Neural cell (in vitro differentiated cells): ENCODE data around the gene BSN. TPM values are rescaled to one million over a fixed set of nuclear protein-coding genes. Genes with fewer than 3 reads are reported as not detected.
"Not testable (repeated sequence)": the region's sequence is repeated elsewhere in the genome, so short reads cannot be mapped to it uniquely, and the experiment has no call there.

Source experiments
- H2AFZ ChIP-seq: fragments of 200-600, 300-800 bp; sonication (generic), shearing (Covaris generic); 2 replicates; pipeline ENCODE4 v1.6.0; 2014; ENCODE audit warnings: low read depth, mild to moderate bottlenecking, antibody characterized with exemption, low read length, moderate library complexity
- H3F3A ChIP-seq: fragments of 200-600 bp; shearing (Covaris generic); 2 replicates; pipeline ENCODE4 v1.6.1; 2016; ENCODE audit warnings: mild to moderate bottlenecking, moderate library complexity, mixed read lengths, antibody characterized with exemption, low read length; ENCODE audit not compliant: insufficient read depth, poor library complexity, severe bottlenecking
- H3K27ac ChIP-seq: fragments of 200-600, 300-800 bp; sonication (generic), shearing (Covaris generic); 2 replicates; pipeline ENCODE4 v1.5.1; 2014; ENCODE audit warnings: mild to moderate bottlenecking, low read length, moderate library complexity
- H3K27me3 ChIP-seq: fragments of 300-800, 200-600 bp; sonication (generic), shearing (Covaris generic); 2 replicates; pipeline ENCODE4 v1.6.0; 2014; ENCODE audit warnings: mild to moderate bottlenecking, low read depth, low read length, moderate library complexity; ENCODE audit not compliant: insufficient read depth
- H3K36me3 ChIP-seq: fragments of 300-800, 200-600 bp; sonication (generic), shearing (Covaris generic); 2 replicates; pipeline ENCODE4 v1.5.1; 2014; ENCODE audit warnings: mild to moderate bottlenecking, antibody characterized with exemption, low read length, moderate library complexity; ENCODE audit not compliant: insufficient read depth
- H3K4me2 ChIP-seq: fragments of 300-800, 200-600 bp; sonication (generic), shearing (Covaris generic); 2 replicates; pipeline ENCODE4 v1.6.0; 2014; ENCODE audit warnings: mild to moderate bottlenecking, low read length
- H3K4me3 ChIP-seq: fragments of 300-800, 200-600 bp; sonication (generic), shearing (Covaris generic); 2 replicates; pipeline ENCODE4 v1.5.1; 2014; ENCODE audit warnings: mild to moderate bottlenecking, low read length, moderate library complexity
- H3K79me2 ChIP-seq: fragments of 200-600 bp; shearing (Covaris generic); replicated peaks from 2 replicates; pipeline ENCODE4 v1.6.0; 2014; ENCODE audit warnings: mild to moderate bottlenecking, low read length, moderate library complexity; ENCODE audit not compliant: insufficient read depth
- H3K9ac ChIP-seq: fragments of 300-800, 200-600 bp; sonication (generic), shearing (Covaris generic); 2 replicates; pipeline ENCODE4 v1.6.1; 2016; ENCODE audit warnings: mild to moderate bottlenecking, low read length, mixed read lengths
- H3K9me2 ChIP-seq: fragments of 200-600 bp; shearing (Covaris generic); 2 replicates; pipeline ENCODE4 v1.6.1; 2016; ENCODE audit warnings: mild to moderate bottlenecking, low read length, mixed read lengths; ENCODE audit not compliant: insufficient read depth
- H3K9me3 ChIP-seq: fragments of 200-600, 300-800 bp; sonication (generic), shearing (Covaris generic); 2 replicates; pipeline ENCODE4 v1.6.1; 2016; ENCODE audit warnings: mild to moderate bottlenecking, mixed run types, low read length, moderate library complexity, mixed read lengths
- H4K20me1 ChIP-seq: fragments of 200-600 bp; shearing (Covaris generic); 2 replicates; pipeline ENCODE4 v1.6.1; 2016; ENCODE audit warnings: mild to moderate bottlenecking, mixed run types; ENCODE audit not compliant: insufficient read depth
- EP300 ChIP-seq: fragments of 450-650 bp; conservative IDR thresholded peaks from 2 replicates; pipeline ENCODE4 v1.6.1; 2014; ENCODE audit warnings: antibody characterized with exemption, mild to moderate bottlenecking, moderate library complexity; ENCODE audit not compliant: poor library complexity, severe bottlenecking
- EZH2 ChIP-seq: fragments of 200-600, 300-800 bp; shearing (Covaris generic), sonication (generic); IDR thresholded peaks from 2 replicates; pipeline ENCODE4 v1.6.1; 2014; ENCODE audit warnings: antibody characterized with exemption, low read length, borderline replicate concordance, mild to moderate bottlenecking; ENCODE audit not compliant: insufficient read depth, poor library complexity, severe bottlenecking
- MXI1 ChIP-seq: fragments of 450-650 bp; conservative IDR thresholded peaks from 2 replicates; pipeline ENCODE4 v1.6.1; 2014; ENCODE audit warnings: antibody characterized with exemption, mild to moderate bottlenecking; ENCODE audit not compliant: poor library complexity, severe bottlenecking
- POLR2AphosphoS5 ChIP-seq: IDR thresholded peaks from 2 replicates; pipeline ENCODE4 v1.6.1; 2012
- RAD21 ChIP-seq: fragments of 450-650 bp; conservative IDR thresholded peaks from 2 replicates; pipeline ENCODE4 v1.6.1; 2014; ENCODE audit warnings: antibody characterized with exemption, mild to moderate bottlenecking, moderate library complexity
- SMC3 ChIP-seq: fragments of 450-650 bp; conservative IDR thresholded peaks from 2 replicates; pipeline ENCODE4 v1.6.1; 2014; ENCODE audit warnings: antibody characterized with exemption, mild to moderate bottlenecking, moderate library complexity; ENCODE audit not compliant: poor library complexity
- TAF1 ChIP-seq: IDR thresholded peaks from 2 replicates; pipeline ENCODE4 v1.6.1; 2012; ENCODE audit warnings: low read depth
- polyA plus RNA-seq: library from polyadenylated mRNA; depleted of rRNA; stranded (reverse); fragments of >200 nt; gene quantifications from 2 replicates; pipeline ENCODE4 v1.2.3, GENCODE V29; 2014
- TF ChIP-seq, protein P1 (sequence below): IDR thresholded peaks from 2 replicates; pipeline ENCODE4 v1.6.1; 2012; ENCODE audit warnings: borderline replicate concordance
- TF ChIP-seq, protein P2 (sequence below): fragments of 450-650 bp; IDR thresholded peaks from 2 replicates; pipeline ENCODE4 v1.5.1; 2014; ENCODE audit warnings: antibody characterized with exemption, mild to moderate bottlenecking, moderate library complexity; ENCODE audit not compliant: poor library complexity, severe bottlenecking

The BSN gene
- polyA plus RNA-seq, 1 donor from 2014 or later, result 2.0 TPM

DNA sequence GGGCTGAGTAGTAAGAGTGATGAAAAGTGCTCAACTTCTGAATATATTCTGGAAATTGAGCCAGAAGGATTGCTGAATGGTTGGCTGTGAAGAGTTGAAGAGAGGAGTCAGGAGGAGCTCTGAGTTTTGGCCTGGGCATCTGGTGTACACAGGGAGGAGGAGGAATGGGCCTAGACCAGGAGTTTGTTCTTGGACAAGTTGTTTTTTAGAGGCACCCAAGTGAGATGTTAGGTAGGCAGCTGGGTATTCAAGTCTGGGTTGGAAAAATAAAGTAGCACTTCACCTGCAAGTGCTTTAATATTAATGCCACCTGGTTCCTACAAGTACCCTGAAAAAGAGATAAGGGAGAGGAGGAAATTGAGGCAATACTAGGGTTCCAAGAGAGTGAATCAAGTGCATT lies 14.7 kb downstream of the BSN start (continued):
- no peak for TF ChIP-seq EP300

DNA sequence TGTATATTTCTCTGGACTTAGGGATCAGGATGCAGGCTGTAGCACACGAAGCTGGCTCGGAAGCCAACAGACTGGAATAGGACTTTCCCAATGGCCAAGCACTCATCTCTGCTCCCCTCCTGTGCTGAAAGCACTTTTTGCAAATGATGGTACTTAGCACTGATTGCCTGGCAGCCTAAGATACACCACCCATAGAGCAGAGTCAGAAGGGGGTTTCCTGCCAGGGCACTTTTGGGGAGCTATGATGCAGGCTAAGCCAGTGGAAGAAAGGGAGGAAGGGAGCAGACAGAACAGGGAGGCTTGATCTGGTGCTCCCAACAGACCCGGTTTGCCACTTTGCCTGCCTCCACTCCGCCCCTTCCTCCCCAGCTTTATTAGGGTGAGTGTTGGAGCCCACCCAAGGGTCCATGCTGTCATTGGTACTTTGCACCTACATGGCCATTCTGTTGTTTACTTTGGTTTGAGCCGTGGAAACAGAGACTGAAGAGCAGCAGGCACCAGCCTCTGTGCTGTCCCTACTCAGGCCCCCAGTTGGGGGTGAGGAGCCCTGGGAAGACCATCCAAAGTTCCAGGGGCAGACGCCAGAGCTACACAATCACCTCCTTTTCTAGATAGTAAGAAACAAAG lies 15.9 kb downstream of the BSN start:
- no peaks in the 10 kb centered on the region for H3K27me3 ChIP-seq
- no peaks in the 10 kb centered on the region for H3K36me3 ChIP-seq
- peaks cover 4% of the 10 kb centered on the region for H4K20me1 ChIP-seq
- H3K9me2 ChIP-seq, result no peaks in the 10 kb centered on the region
- TF ChIP-seq POLR2AphosphoS5 (no peak), TAF1 (no peak), MXI1 (no peak)
- no peak overlapping the region for H3K4me3 ChIP-seq
- no peaks in the 10 kb centered on the region for H3F3A ChIP-seq
- no peak overlapping the region for H3K4me2 ChIP-seq
- no peaks in the 10 kb centered on the region for H3K9me3 ChIP-seq
- no peak overlapping the region for H2AFZ ChIP-seq
- H3K9ac ChIP-seq, result no peak overlapping the region
- no peak overlapping the region for H3K27ac ChIP-seq
- H3K79me2 ChIP-seq, result peaks cover 20% of the 10 kb centered on the region

DNA sequence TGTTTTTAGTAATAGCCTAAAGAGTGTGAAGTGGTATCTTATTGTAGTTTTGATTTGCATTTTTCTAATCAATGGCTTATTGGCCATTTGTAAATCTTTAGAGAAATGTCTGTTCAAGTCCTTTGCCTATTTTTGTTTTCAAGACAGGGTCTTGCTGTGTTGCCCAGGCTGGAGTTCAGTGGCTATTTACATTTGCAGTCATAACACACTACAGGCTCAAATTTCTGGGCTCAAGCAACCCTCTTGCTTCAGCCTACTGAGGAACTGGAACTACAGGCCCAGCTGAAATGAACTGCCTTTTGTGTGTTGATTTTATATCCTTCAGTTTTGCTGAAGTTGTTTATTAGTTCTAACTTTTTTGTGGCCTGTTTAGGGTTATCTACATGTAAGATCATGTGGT lies 27.9 kb downstream of the BSN start:
- H3K4me2 ChIP-seq, result no peak overlapping the region
- H3K9ac ChIP-seq, result no peak overlapping the region
- TF ChIP-seq, protein P1, sequence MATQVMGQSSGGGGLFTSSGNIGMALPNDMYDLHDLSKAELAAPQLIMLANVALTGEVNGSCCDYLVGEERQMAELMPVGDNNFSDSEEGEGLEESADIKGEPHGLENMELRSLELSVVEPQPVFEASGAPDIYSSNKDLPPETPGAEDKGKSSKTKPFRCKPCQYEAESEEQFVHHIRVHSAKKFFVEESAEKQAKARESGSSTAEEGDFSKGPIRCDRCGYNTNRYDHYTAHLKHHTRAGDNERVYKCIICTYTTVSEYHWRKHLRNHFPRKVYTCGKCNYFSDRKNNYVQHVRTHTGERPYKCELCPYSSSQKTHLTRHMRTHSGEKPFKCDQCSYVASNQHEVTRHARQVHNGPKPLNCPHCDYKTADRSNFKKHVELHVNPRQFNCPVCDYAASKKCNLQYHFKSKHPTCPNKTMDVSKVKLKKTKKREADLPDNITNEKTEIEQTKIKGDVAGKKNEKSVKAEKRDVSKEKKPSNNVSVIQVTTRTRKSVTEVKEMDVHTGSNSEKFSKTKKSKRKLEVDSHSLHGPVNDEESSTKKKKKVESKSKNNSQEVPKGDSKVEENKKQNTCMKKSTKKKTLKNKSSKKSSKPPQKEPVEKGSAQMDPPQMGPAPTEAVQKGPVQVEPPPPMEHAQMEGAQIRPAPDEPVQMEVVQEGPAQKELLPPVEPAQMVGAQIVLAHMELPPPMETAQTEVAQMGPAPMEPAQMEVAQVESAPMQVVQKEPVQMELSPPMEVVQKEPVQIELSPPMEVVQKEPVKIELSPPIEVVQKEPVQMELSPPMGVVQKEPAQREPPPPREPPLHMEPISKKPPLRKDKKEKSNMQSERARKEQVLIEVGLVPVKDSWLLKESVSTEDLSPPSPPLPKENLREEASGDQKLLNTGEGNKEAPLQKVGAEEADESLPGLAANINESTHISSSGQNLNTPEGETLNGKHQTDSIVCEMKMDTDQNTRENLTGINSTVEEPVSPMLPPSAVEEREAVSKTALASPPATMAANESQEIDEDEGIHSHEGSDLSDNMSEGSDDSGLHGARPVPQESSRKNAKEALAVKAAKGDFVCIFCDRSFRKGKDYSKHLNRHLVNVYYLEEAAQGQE, result no peak
- TF ChIP-seq, protein P2, sequence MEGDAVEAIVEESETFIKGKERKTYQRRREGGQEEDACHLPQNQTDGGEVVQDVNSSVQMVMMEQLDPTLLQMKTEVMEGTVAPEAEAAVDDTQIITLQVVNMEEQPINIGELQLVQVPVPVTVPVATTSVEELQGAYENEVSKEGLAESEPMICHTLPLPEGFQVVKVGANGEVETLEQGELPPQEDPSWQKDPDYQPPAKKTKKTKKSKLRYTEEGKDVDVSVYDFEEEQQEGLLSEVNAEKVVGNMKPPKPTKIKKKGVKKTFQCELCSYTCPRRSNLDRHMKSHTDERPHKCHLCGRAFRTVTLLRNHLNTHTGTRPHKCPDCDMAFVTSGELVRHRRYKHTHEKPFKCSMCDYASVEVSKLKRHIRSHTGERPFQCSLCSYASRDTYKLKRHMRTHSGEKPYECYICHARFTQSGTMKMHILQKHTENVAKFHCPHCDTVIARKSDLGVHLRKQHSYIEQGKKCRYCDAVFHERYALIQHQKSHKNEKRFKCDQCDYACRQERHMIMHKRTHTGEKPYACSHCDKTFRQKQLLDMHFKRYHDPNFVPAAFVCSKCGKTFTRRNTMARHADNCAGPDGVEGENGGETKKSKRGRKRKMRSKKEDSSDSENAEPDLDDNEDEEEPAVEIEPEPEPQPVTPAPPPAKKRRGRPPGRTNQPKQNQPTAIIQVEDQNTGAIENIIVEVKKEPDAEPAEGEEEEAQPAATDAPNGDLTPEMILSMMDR, result no peak
- TF ChIP-seq EZH2, result no peak
- no peak for TF ChIP-seq MXI1
- no peak for TF ChIP-seq RAD21
- no peak for TF ChIP-seq TAF1
- no peak for TF ChIP-seq EP300
- no peak for TF ChIP-seq POLR2AphosphoS5
- no peak for TF ChIP-seq SMC3
- no peak overlapping the region for H2AFZ ChIP-seq
- no peak overlapping the region for H3K4me3 ChIP-seq
- peaks cover 4% of the 10 kb centered on the region for H3K36me3 ChIP-seq
- no peaks in the 10 kb centered on the region for H3K9me2 ChIP-seq
- no peak overlapping the region for H3K27ac ChIP-seq
- no peaks in the 10 kb centered on the region for H3K9me3 ChIP-seq
- H3F3A ChIP-seq, result no peaks in the 10 kb centered on the region
- H3K79me2 ChIP-seq, result peaks cover 12% of the 10 kb centered on the region
- H3K27me3 ChIP-seq, result no peaks in the 10 kb centered on the region
- H4K20me1 ChIP-seq, result no peaks in the 10 kb centered on the region

DNA sequence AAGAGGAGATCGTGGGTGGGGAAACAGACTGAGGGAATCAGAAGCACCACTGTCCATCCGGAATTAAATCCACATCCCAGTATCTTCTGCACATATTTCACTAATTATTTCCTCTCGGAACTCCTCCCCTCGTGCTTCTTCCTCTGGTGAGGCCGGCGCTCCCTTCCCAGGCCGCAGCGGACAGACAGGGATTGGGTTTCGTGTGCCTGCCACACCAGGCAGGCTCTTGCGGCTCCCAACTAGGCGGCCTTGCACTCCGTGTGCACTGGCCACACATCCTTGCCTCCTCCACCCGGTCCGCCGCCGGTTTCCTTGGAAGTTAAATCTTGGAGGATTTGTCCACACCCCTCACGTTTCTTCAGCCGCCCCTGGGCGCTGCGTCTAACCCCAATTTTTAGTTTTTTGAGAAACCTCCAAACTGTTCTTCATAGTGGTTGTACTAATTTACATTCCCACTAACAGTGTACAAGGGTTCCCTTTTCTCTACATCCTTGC lies 31.0 kb downstream of the BSN start:
- not testable (repeated sequence) for H3K9me3 ChIP-seq, H3K36me3 ChIP-seq, H3K4me3 ChIP-seq, H3K9me2 ChIP-seq, H3F3A ChIP-seq, H3K27me3 ChIP-seq, H3K4me2 ChIP-seq, H2AFZ ChIP-seq, H4K20me1 ChIP-seq, H3K27ac ChIP-seq, H3K9ac ChIP-seq
- H3K79me2 ChIP-seq, result peaks cover 17% of the 10 kb centered on the region
